ENCODE results near the gene LENG1.
A peak's percentile ranks its signal among the peaks of the same experiment; 100 is the strongest.

The LENG1 gene

GRCh38 chr19:54148158-54148557 lies 11.4 kb downstream of the LENG1 start:
- H3K4me3 Mint-ChIP-seq, result no peak overlapping the region
- no peaks in the 10 kb centered on the region for H3K9me3 Mint-ChIP-seq
- H3K4me1 Mint-ChIP-seq (ENCODE audit: low read depth), result no peaks in the 10 kb centered on the region
- no peak overlapping the region for H3K27ac Mint-ChIP-seq
- H3K36me3 Mint-ChIP-seq (ENCODE audit: low read depth), result peaks cover 51% of the 10 kb centered on the region
- no peaks in the 10 kb centered on the region for H3K27me3 Mint-ChIP-seq (ENCODE audit: low read depth)

- H3K4me3 Mint-ChIP-seq, result no peak overlapping the region
- peaks cover 53% of the 10 kb centered on the region for H3K36me3 Mint-ChIP-seq (ENCODE audit: low read depth)
- no peaks in the 10 kb centered on the region for H3K27me3 Mint-ChIP-seq (ENCODE audit: low read depth)
- H3K9me3 Mint-ChIP-seq, result no peaks in the 10 kb centered on the region
- H3K4me1 Mint-ChIP-seq (ENCODE audit: low read depth), result no peaks in the 10 kb centered on the region
- H3K27ac Mint-ChIP-seq, result no peak overlapping the region
These were observed 11.8 kb downstream of the LENG1 start for GRCh38 chr19:54147676-54148075.

- no peak overlapping the region for H3K27ac Mint-ChIP-seq
- no peaks in the 10 kb centered on the region for H3K27me3 Mint-ChIP-seq (ENCODE audit: low read depth)
- H3K4me1 Mint-ChIP-seq (ENCODE audit: low read depth), result peaks cover 6% of the 10 kb centered on the region
- H3K36me3 Mint-ChIP-seq (ENCODE audit: low read depth), result peaks cover 53% of the 10 kb centered on the region
- H3K4me3 Mint-ChIP-seq, result no peak overlapping the region
- H3K9me3 Mint-ChIP-seq, result no peaks in the 10 kb centered on the region
These were observed 13.9 kb downstream of the LENG1 start for GRCh38 chr19:54145541-54146158.

- H3K36me3 Mint-ChIP-seq (ENCODE audit: low read depth), result peaks cover 44% of the 10 kb centered on the region
- peaks cover 23% of the 10 kb centered on the region for H3K4me1 Mint-ChIP-seq (ENCODE audit: low read depth)
- no peaks in the 10 kb centered on the region for H3K27me3 Mint-ChIP-seq (ENCODE audit: low read depth)
- no peak overlapping the region for H3K27ac Mint-ChIP-seq
- H3K4me3 Mint-ChIP-seq, result no peak overlapping the region
- no peaks in the 10 kb centered on the region for H3K9me3 Mint-ChIP-seq
These were observed 17.2 kb downstream of the LENG1 start for GRCh38 chr19:54142166-54142780.

GRCh38 chr19:54141356-54141755 lies 18.2 kb downstream of the LENG1 start:
- Mint-ChIP-seq H3K27ac (no peak overlapping the region), H3K27me3 (ENCODE audit: low read depth) (no peaks in the 10 kb centered on the region), H3K36me3 (ENCODE audit: low read depth) (peaks cover 37% of the 10 kb centered on the region), H3K9me3 (no peaks in the 10 kb centered on the region), H3K4me1 (ENCODE audit: low read depth) (peaks cover 25% of the 10 kb centered on the region), H3K4me3 (no peak overlapping the region)

- Mint-ChIP-seq H3K36me3 (ENCODE audit: low read depth) (peaks cover 19% of the 10 kb centered on the region), H3K27me3 (ENCODE audit: low read depth) (no peaks in the 10 kb centered on the region), H3K4me1 (ENCODE audit: low read depth) (peaks cover 36% of the 10 kb centered on the region), H3K4me3 (peak overlapping the region; percentile 85), H3K27ac (peak overlapping the region; percentile 88), H3K9me3 (no peaks in the 10 kb centered on the region)
These were observed 20.8 kb downstream of the LENG1 start for GRCh38 chr19:54138489-54139256.

- no peaks in the 10 kb centered on the region for H3K9me3 Mint-ChIP-seq
- peaks cover 12% of the 10 kb centered on the region for H3K36me3 Mint-ChIP-seq (ENCODE audit: low read depth)
- H3K4me1 Mint-ChIP-seq (ENCODE audit: low read depth), result peaks cover 36% of the 10 kb centered on the region
- H3K27ac Mint-ChIP-seq, result peak within 1 kb of the TSS; percentile 88
- peak within 1 kb of the TSS; percentile 85 for H3K4me3 Mint-ChIP-seq
- no peaks in the 10 kb centered on the region for H3K27me3 Mint-ChIP-seq (ENCODE audit: low read depth)
These were observed 21.6 kb downstream of the LENG1 start, which contains the start of gene CNOT3 for GRCh38 chr19:54137699-54138488. Gene CNOT3 (plus strand): TSS chr19:54137762. CDS start chr19:54142979, 5,217 bp downstream.

- H3K27me3 Mint-ChIP-seq (ENCODE audit: low read depth), result no peaks in the 10 kb centered on the region
- H3K4me1 Mint-ChIP-seq (ENCODE audit: low read depth), result peaks cover 36% of the 10 kb centered on the region
- no peaks in the 10 kb centered on the region for H3K9me3 Mint-ChIP-seq
- peak overlapping the region; percentile 84 for H3K4me3 Mint-ChIP-seq
- H3K36me3 Mint-ChIP-seq (ENCODE audit: low read depth), result peaks cover 10% of the 10 kb centered on the region
- peak overlapping the region; percentile 82 for H3K27ac Mint-ChIP-seq
These were observed 22.4 kb downstream of the LENG1 start for GRCh38 chr19:54136864-54137698.

- Mint-ChIP-seq H3K27me3 (ENCODE audit: low read depth) (no peaks in the 10 kb centered on the region), H3K4me3 (peak overlapping the region; percentile 84), H3K4me1 (ENCODE audit: low read depth) (peaks cover 32% of the 10 kb centered on the region), H3K36me3 (ENCODE audit: low read depth) (peaks cover 10% of the 10 kb centered on the region), H3K27ac (peak overlapping the region; percentile 82), H3K9me3 (no peaks in the 10 kb centered on the region)
These were observed 23.2 kb downstream of the LENG1 start for GRCh38 chr19:54136086-54136863.

- peak overlapping the region; percentile 61 for H3K27ac Mint-ChIP-seq
- no peak overlapping the region for H3K4me3 Mint-ChIP-seq
- peaks cover 5% of the 10 kb centered on the region for H3K36me3 Mint-ChIP-seq (ENCODE audit: low read depth)
- no peaks in the 10 kb centered on the region for H3K27me3 Mint-ChIP-seq (ENCODE audit: low read depth)
- peaks cover 19% of the 10 kb centered on the region for H3K4me1 Mint-ChIP-seq (ENCODE audit: low read depth)
- no peaks in the 10 kb centered on the region for H3K9me3 Mint-ChIP-seq
These were observed 25.4 kb downstream of the LENG1 start for GRCh38 chr19:54133957-54134590.

GRCh38 chr19:54133312-54133956 lies 26.1 kb downstream of the LENG1 start:
- H3K27ac Mint-ChIP-seq, result no peak overlapping the region
- H3K4me3 Mint-ChIP-seq, result no peak overlapping the region

GRCh38 chr19:54129617-54129996 lies 29.9 kb downstream of the LENG1 start:
- no peaks in the 10 kb centered on the region for H3K9me3 Mint-ChIP-seq
- no peak overlapping the region for H3K4me3 Mint-ChIP-seq
- H3K27ac Mint-ChIP-seq, result no peak overlapping the region
- H3K4me1 Mint-ChIP-seq (ENCODE audit: low read depth), result peaks cover 5% of the 10 kb centered on the region
- no peaks in the 10 kb centered on the region for H3K27me3 Mint-ChIP-seq (ENCODE audit: low read depth)
- H3K36me3 Mint-ChIP-seq (ENCODE audit: low read depth), result peaks cover 16% of the 10 kb centered on the region

More at GRCh38 chr19:54133312-54133956, 26.1 kb downstream of the LENG1 start:
- H3K27me3 Mint-ChIP-seq (ENCODE audit: low read depth), result no peaks in the 10 kb centered on the region
- no peaks in the 10 kb centered on the region for H3K9me3 Mint-ChIP-seq
- peaks cover under 1% of the 10 kb centered on the region for H3K36me3 Mint-ChIP-seq (ENCODE audit: low read depth)
- H3K4me1 Mint-ChIP-seq (ENCODE audit: low read depth), result peaks cover 13% of the 10 kb centered on the region
